HG02798 (cell line): Measurements from ENCODE around the gene TUBB4A.

ENCODE experiments used
- ATAC-seq: cut with Tn5 transposase; IDR thresholded peaks from one replicate; pipeline ENCODE4 v1.9.1; 2021; ENCODE audit warnings: mild to moderate bottlenecking; ENCODE audit not compliant: unreplicated experiment, poor library complexity

TUBB4A gene

GRCh38 chr19:6475321-6476108 lies 26.6 kb downstream of the TUBB4A start:
- no peak for ATAC-seq

DNA sequence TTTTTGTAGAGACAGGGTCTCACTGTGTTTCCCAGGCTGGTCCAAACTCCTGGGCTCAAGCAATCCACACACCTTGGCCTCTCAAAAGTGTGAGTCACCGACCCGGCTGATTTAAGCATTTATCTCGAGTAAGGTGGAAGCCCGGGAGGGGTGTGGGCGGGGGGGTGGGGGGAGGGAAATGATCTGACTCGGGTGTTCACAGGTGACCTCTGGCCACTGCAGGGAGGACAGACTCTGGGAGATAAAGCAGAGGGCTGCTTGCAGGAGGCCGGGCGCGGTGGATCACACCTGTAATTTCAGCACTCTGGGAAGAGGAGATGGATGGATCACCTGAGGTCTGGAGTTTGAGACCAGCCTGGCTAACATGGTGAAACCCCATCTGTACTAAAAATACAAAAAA lies 28.5 kb downstream of the TUBB4A start:
- no peak for ATAC-seq

DNA sequence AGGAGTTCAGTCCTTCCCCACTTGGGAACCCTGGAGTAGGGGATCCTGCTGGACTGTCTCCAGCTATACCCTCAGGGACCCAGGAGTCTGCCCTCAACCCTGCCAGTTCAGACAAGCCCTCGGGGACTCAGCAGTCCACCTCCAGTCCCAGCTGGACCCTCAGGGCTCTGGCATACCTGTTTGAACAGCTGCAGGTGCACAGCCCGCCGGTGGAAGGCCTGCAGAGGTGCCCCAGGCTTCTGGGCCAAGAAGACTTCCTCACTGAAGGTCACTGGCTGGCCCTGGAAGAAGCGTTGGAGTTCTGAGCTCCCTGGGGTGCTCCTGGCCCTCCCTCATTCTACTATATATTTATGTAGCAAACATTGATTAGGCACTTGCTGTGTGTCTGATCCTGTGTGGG lies 29.4 kb downstream of the TUBB4A start:
- ATAC-seq = no peak

DNA sequence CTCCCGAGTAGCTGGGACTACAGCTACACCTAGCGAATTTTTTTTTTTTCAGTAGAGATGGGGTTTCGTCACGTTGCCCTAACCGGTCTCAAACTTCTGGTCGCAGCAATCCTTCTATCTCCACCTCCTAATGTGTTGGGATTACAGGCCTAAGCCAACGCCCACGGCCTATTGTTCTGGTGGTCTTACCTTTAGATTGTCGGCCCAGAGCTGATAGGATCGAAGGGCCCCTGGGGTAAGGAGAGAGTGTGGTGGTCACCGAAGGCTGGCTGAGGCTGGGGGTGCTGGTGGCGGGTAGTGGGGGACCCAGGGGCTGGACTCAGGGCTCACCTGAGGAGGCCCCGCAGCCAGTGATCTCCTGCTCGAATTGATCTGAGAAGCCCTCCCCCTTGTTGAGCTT lies 31.0 kb downstream of the TUBB4A start:
- ATAC-seq = no peak

GRCh38 chr19:6470173-6470572 lies 31.9 kb downstream of the TUBB4A start:
- no peak for ATAC-seq

DNA sequence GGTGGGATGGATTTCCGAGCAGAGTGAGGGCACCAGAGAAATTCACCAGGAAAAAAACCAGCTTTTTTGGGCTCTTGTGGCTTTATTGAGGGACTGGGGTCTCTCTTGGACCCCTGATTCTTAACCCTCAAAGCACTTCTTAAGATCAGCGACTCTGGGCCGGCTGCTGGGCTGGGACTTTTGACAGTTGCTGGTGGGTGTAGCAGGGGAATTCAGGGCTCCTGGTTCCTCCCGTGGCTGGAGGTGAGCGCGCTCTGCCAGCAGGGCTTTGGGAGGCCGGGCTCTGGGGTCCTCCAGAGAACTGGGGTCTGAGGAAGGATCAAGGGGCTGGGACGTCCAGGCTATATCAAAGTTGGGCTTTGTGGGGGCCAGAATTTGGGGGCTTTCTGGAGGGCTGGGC lies 34.7 kb downstream of the TUBB4A start:
- ATAC-seq = no peak

DNA sequence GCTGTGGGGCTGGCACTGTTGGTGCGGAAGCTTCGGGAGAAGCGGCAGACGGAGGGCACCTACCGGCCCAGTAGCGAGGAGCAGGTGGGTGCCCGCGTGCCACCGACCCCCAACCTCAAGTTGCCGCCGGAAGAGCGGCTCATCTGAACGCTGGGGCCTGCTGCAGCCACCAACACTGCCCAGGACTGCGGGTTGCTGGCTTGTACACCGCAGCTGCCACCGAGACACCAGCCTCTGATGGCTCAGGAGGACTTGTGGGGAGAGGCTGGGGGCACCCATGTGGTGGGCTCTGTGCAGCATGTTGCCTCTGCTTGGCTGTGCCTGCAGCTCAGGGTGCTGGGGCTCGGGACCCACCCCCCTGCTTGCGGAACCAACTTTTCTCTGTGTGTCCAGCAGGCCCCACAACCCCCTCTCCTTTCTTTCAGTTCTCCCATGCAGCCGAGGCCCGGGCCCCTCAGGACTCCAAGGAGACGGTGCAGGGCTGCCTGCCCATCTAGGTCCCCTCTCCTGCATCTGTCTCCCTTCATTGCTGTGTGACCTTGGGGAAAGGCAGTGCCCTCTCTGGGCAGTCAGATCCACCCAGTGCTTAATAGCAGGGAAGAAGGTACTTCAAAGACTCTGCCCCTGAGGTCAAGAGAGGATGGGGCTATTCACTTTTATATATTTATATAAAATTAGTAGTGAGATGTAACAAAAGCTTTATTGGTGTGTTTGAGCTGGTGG lies 35.4 kb downstream of the TUBB4A start:
- ATAC-seq = no peak

DNA sequence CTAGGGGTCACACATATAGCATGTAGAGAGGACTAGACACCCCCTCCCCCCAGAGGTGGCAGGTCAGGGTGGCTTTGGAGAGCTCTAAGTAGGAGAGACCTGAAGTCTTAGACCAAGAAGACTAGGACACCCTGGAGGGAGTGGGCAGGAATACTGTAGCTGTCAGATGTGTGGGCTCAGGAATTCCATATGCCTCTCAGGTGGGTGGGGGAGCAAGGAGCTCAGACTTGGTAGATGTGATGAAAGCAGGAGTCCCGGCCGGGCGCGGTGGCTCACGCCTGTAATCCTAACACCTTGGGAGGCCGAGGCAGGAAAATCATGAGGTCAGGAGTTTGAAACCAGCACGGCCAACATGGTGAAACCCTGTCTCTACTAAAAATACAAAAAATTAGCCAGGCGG lies 36.4 kb downstream of the TUBB4A start:
- no peak for ATAC-seq

DNA sequence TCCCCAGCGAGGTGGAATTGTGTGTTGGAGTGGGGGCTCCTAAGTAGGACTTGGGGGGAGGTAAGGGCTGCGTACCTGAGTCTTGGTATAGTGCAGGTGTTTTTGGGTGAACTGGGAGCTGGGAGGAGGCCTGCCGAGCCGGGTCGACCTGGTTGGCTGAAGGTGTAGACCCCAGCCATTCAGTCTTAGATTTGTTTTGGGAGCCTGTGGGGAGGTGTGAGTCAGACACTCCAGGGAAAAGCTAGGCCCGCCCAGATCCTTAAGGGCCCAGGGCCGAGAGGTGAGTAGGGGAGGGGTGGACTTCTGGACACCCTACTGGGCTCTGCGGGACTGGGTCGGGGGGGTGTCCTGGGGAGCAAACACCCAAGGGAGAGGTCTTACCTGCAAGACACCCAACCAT lies 37.1 kb downstream of the TUBB4A start:
- ATAC-seq = no peak

GRCh38 chr19:6464070-6464873 lies 37.8 kb downstream of the TUBB4A start, which contains the start of gene CRB3:
CRB3 (plus strand) TSS chr19:6464271; CDS start chr19:6464702, 431 bp downstream.
- ATAC-seq = no peak

DNA sequence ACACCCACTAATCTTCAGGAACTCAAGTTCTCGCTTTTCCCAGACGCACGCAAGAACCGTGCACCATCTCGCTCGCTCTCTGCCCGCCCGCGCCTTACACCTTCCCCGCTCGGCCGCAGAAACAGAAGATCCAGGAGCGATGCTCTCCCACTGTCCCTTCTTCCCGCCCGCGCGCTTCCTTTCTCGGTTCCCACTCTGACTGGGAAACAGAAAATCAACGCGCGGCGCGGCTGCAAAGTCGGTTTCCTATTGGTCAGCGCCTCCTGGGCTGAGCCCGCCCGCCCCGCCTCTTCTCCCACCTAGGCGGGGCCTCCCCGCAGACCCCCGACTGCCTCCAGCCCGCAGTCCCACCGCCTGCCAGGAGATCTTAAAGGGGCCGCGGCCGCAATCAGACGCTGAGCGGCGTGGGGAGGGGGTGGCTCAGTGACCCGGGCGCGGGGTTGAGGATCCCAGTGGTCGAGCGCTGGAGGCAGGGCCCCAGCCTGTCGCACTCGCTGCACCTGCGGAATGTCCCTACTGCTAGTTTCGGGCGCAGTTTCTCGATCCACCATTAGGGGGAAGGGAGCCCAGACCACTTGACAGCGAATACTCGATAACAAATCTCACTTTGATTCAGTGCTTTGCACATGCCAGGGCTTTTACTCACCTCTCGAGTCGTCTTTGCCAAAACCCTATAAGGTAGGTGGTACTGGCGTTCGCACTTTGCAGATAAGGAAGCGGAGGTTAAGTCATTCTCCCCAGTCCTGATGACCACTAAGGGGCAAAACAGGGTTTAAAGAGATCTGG lies 41.8 kb downstream of the TUBB4A start:
- peak; percentile 83 for ATAC-seq

DNA sequence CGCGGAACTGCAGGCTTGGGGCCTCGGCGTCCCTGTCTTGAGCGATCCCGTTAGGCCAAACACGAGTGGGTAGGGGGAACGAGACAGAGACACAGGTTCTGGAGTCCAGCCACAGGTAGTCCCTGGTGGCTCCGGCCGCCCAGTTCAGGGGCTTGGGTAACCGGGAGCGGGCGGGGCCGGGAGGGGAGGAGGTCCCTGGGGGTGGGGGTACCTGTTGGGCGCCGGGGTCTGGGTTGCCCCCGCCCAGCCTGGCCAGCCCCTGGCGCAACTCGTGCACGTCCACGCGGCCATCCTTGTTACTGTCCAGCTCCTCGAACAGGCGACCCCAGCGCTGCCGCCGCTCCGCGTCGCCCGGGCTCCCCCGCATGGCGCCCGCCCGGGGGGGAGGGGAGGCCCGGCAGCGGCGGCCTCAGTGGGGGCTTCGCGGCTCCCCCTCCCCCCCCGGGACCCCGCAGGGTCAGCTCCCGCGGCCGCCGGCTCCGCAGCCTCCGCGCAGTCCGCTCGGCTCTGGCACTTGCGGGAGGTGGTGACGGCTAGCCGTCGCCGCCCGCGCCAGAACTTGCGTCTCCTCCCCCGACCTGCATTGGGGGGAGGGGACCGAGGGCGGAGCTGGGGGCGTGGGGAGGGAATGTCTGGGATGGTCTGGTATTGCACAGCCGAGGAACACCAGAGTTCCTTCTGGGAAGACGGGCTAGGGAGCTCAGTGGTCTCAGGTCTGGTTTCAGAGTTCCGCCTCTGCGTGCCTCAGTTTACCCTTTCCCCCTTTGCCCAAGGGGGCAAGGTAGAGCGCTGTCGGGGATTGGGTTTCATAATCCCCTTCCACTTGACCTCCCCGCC lies 42.6 kb downstream of the TUBB4A start, which contains the start of gene SLC25A23:
SLC25A23 (minus strand) TSS at position 531 of the 837 bp plus-strand sequence; CDS start at position 367, 164 bp downstream.
- ATAC-seq = peak; percentile 39

GRCh38 chr19:6458695-6459261 lies 43.3 kb downstream of the TUBB4A start:
- ATAC-seq = no peak

GRCh38 chr19:6457958-6458694 lies 44.0 kb downstream of the TUBB4A start:
- ATAC-seq = no peak

DNA sequence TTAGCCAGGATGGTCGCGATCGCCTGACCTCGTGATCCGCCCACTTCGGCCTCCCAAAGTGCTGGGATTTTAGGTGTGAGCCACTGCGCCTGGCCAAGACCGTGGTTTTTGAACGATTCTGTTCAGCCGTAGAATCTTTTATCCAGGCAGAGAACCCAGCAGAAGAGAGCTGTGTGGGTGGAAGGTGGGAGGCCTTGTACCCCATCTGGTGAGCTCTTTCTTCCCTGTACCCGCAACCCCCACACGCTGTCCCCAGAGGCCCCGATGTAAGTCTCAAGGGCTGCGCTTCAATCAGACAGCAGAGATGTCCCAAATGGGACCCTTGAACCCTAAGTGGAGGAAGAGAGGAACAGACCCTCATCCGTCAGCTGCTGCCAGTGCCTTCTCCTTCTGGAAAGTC lies 46.2 kb downstream of the TUBB4A start:
- ATAC-seq = no peak

- ATAC-seq = no peak
Observed at GRCh38 chr19:6453951-6454565, 48.1 kb downstream of the TUBB4A start.

- ATAC-seq = no peak
Observed at GRCh38 chr19:6452899-6453298, 49.2 kb downstream of the TUBB4A start.

- ATAC-seq = no peak
Observed at GRCh38 chr19:6452223-6452614, 49.9 kb downstream of the TUBB4A start.
